Stromal cell of bone marrow (primary cell): Measurements from ENCODE around the gene ALX4.
A peak's percentile ranks its signal among the peaks of the same experiment; 100 is the strongest.

ENCODE experiments used
- DNase-seq: peaks from one replicate; pipeline ENCODE4 v3.0.0-alpha.2; 2012; ENCODE audit warnings: low read depth

The ALX4 gene

DNA sequence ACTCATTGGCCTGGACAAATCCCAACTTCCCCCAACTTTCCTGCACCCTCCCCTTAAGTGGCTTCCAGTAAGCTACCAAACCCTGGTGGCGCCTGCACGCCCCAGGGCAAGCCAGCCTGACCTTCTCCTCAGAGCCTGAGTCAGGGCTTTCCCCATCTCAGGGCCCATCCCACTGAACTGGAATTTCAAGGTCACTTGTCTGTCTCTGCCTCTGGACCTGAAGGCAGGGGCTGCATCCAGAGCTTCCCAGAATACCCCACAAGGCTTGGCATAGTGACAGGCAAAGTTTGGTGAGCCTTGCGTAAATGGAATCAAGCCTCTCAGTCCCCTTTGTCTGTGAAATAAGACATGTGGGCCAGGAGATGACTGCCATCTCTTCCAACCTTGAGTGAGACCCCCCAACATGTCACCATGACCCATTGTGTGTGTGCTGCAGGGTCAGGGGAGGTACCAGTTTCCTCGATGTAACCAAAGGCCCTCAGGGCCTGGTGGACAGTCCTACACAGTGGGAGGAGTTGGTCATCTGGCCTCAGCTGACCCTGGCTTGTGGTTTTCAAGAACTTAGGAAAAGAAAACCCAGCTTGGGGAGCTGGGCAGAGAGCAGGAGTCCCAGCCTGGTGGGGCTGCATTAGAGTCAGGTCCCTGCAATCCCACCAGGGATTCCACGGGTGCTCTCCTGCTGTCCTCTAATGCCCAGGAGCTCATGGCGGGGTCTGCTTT is 8.9 kb downstream of the ALX4 start:
- peak; percentile 49 for DNase-seq

DNA sequence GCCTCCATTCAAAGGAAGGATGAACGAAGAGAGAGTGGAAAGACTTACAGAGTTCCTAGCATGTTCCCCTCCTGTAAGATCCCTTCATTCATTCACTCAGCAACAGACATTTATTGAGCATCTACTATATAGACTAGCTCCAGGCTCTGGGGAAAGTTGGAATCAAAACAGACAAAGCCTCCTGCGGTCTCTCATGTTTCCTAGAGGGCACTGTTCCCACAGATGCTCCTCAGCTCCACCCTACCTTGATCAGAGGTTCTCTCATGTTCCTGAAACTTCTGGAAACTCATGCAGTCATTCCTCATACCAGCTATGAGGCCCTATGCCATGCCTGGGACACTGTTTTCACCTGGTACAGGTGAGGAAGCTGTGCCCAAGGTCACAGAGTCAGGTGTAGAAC is 11.1 kb downstream of the ALX4 start:
- DNase-seq, result no peak

DNA sequence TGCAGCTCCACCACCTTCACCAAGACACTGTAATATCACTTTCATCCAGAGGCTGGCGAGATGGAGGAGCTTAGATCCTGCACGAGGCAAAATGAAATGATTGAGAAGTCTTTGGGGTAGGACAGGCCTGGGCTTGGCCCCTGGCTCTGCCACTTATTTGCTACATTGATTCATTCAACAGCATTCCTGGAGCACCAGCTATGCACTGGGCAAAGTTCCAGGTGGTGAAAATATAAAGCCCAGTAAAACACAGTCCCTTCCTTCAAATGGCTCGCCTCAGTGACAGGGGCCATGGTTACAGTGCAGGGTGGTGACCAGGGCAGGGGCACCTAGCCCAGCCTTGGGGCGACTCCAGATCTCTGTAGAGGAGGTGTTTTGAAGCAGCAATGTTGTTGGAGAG is 19.7 kb downstream of the ALX4 start:
- DNase-seq, result no peak

DNA sequence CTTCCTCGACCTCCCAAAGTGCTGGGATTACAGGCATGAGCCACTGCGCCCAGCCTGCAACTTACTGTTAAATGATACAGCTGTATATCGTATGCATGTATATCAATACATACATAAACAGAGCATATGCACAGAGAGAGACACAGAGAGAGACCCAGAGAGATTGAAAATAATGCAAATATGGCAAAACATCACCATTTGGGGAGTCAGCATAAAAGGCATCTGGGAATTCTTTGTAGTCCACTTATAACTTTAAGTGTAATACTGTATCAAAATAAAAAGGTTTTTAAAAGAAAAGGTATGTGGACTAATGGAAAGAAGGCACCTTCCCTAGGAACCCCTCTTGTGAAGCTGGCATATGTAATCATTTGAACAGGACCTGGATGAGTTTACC is 21.8 kb downstream of the ALX4 start:
- no peak for DNase-seq

DNA sequence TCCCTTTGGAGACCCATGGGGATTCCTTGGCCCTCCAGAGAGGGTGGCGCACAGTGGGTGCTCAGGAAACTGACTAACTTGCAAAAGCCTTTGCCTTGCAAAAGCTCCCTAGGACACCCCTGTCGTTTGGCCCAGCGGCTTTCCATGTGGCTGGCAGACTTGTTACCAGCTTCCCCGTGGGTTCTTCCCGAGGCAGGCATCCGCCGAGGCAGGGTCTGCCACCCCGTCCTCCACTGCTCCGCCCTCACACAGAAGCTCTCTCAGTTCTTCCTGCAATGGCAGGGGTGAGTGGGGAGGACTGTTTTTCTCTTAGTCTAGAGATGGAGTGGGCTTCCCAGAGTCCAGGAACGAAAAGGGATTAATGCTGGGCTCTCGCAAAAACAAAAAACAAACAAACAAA is 23.0 kb downstream of the ALX4 start:
- no peak for DNase-seq

DNA sequence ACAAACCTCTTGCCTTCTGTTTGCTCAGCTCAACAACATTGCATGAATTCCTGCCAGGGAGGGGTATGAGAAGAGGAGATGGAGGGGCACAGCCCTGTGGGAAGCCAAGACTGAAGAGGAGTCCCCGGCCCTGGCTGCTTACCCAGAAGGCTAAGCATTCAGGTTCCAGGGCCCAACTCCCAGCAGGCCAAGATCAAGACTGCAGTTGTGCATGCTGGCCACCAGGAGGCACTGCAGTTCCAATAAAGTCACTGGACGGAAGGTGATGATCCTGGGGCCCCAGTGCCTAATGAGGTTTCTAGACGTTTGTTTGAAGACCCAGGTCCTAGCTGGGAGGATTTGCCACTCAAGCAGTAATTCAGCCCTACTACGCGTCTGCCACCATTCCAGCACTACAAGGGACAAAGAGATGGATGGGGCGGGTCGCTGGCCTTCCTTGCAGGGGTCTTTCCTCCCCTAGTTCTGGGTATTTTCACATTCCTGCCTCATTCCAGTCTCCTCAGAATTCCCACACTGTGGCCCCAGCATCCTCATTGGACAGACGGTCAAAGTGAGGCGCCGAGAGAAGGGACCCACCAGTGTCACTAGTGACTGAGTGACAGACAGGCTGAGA is 23.6 kb downstream of the ALX4 start:
- no peak for DNase-seq

DNA sequence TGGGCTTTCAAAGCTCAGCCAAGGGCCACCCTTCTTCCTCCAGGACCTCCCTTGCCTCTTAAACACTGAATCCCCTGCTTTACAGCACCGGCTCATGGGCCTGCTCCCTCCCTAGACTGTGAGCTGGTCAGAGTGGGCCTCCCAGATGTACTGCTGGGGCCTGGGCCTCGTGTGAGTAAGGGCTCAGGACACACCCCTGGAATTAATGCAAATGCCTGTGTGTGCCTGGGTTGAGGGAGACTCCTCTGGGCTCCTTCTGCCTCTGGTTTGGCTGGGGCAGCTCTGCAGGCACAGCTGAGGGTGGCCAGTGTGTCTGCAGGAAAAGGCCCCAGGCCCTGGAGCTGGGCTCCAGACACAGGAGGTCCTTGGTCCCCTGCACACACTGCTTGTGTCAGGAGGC is 24.2 kb downstream of the ALX4 start:
- no peak for DNase-seq

DNA sequence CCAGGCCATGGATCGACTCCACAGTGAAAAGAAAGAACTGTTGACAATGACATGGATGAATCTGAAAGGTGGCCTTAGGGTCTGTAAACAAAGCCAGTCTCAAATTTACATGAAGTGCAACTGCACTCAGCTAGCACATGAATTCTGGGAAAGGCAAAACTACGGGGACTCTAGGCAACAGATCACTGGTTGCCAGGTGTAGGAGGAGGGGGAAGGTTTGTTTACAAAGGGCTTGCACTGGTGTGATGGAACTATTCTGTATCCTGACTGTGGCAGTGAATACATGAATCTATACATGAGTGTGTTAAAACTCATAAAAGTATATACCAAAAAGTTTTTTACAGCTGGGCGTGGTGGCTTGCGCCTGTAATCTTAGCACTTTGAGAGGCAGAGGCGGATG is 27.3 kb downstream of the ALX4 start:
- DNase-seq, result no peak

DNA sequence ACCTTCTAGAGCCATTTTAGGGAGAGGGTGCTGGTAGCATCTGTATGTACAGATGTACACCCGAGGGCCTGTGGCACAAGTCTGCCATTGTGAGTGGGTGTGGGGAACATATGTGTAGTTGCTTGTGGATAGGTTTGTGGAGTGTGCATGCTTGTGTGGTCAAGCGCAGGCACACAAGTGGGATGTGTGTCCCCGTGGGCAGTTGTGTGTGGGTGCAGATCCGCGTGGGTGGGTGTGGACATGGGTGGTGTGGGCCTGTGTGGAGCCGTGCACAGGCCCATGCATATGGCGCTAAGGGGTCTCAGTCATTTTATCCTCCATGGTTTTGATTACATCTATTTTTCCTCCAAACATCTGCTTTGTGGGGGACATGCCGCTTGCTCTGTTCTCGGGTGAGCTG is 28.8 kb downstream of the ALX4 start:
- DNase-seq, result no peak

DNA sequence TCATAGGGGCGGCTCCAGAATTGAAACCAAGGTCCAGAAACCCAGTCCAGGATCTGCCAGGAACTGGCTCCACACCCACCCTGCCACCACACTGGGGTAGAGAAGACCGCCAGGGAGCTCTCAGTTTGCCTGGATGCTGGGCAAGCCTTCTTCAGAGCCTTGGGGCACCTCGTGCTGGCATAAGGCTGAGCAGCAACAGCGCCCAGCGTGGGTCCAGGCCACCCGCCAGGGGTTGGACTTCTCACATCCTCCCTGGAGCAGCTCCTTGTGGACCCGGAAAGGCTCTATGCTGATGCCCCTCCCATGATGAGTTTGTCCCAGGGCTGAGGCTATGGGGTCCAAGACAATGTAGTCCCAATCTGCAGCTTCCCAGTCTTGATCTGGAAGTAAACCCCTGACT is 29.7 kb downstream of the ALX4 start:
- DNase-seq, result no peak

DNA sequence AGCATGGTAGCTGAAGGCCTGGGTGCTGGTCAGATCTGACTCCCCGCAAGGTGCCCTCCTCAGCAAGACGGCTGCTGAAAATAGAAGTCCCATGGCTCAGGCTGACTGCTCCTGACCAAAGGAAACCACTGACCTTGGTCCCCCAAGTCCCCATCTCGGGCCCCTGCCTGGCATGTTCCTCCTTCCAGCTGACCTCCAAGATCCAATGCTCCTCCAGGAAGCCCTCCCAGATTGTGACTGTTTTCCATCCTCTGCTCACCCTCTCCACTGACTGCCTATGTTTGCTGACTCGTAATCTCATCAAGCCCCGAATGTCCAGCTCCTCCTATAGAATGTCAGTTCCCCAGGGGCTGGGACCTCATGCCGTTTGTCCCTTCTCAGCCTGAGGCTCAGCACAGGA is 30.5 kb downstream of the ALX4 start:
- no peak for DNase-seq

DNA sequence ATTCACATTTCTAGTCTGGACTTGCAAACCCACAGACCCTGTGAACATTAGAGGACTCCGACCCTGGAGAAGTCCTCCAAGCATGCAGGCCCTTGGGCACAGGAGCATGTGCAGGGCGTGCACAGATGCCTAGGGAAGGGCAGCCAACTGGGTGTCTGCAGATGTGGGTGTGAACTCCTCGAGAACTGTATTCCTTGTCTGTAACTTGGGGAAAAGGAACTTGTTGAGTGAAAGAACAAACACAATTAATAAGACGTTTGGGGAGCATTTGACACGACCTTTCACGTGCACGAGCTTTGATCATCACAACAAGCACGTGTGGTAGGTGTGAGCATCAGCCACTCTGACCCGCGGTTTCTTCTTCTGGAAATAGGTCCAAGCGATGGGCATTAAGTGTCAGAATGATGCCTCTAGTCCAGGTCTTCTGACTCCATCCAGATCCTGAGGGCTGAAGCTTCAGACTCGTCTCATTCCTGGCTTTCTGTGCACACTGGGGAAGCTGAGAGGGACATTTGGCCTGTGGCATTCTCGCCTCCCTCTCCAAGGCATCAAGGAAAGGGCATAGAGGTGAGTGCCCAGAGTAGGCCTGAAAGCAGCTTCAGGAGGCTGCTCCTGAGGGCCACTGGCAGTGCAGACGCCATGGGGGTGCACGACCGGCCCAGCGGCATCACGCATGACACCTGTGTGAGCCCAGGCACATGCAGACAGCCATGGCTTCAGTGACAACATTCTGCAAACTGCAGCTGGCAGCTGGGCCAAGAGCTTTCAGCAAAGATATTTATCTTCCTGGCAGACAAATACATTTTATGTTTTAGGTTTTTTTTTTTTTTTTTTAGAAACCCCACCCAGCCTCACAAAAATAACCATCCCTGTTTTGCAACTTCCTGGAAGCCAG is 32.5 kb downstream of the ALX4 start:
- no peak for DNase-seq

DNA sequence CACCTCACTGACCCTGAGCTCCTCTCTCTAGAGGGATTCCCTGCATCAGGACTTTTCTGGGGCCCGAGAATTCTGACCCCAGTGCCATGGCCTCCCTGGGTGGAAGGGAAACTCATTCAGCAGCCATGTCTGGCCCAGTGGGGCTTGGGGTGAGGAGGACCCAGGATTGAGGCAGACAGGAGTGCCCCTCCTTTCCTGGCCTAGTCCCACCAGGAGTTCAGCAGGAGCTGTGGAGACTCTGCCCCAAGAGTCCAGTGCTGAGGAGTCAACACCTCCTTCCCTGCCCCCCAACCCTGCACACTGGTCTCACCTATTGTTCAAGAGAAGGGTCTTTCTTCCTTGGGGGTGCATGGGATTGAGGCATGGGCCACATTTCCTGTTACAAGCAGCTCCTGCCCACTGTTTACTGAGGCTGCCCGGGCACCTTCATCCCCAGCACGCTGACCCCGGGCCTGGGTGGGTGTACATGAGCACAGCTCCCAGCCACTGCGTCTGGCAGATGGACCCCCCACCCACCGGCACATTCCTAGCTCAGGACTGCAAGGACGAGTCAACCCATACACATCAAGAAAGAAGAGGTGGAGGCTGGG is 33.9 kb downstream of the ALX4 start:
- no peak for DNase-seq

DNA sequence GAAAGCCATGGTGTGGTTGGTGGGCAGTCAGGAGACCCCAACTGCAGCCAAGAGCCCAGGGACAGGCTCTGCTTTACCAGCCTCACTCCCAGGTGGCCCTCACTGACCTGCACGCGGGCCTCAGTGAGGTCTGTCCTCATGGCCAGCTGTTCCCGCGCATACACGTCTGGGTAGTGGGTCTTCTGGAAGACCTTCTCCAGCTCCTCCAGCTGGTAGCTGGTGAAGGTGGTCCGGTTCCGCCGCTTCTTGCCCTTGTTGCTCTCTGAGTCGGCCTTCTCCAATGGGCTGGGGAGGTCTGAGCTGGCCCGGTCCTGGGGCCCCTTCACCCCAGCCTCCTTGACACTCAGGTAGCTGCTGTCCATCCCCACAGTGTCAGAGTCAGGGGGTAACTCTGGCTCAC is 34.7 kb downstream of the ALX4 start:
- no peak for DNase-seq

DNA sequence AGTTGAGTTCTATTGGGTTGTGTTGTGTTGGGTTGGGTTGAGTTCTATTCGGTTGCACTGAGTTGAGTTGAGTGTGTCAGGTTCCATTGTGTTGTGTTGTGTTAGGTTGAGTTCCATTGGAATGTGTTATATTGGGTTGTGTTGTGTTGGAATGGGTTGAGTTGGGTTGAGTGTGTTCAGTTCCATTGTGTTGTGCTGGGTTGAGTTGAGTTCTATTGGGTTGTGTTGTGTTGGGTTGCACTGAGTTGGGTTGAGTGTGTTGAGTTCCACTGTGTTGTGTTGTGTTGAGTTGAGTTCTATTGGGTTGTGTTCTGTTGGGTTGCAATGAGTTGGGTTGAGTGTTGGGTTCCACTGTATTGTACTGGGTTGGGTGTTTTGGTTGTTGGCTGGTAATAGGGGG is 35.5 kb downstream of the ALX4 start:
- no peak for DNase-seq

DNA sequence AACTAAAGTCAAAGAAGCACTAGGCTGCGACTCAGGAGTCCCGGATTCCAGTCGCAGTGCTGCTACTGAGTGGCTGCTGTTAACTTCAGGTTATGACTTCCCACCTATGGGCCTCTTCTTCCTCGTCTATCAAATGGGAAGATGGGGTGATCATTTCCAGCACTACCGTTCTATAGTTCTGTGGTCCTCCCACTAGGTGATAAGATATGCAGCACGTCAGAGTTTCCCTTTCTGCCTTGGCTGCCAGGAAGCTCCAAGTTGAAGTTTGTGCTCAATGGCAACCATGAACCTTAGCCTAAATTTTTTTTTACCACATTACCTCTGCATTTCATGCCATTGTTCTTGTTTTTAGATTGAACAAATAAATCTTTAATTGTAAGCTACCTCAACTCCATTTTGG is 38.7 kb downstream of the ALX4 start:
- DNase-seq, result no peak

DNA sequence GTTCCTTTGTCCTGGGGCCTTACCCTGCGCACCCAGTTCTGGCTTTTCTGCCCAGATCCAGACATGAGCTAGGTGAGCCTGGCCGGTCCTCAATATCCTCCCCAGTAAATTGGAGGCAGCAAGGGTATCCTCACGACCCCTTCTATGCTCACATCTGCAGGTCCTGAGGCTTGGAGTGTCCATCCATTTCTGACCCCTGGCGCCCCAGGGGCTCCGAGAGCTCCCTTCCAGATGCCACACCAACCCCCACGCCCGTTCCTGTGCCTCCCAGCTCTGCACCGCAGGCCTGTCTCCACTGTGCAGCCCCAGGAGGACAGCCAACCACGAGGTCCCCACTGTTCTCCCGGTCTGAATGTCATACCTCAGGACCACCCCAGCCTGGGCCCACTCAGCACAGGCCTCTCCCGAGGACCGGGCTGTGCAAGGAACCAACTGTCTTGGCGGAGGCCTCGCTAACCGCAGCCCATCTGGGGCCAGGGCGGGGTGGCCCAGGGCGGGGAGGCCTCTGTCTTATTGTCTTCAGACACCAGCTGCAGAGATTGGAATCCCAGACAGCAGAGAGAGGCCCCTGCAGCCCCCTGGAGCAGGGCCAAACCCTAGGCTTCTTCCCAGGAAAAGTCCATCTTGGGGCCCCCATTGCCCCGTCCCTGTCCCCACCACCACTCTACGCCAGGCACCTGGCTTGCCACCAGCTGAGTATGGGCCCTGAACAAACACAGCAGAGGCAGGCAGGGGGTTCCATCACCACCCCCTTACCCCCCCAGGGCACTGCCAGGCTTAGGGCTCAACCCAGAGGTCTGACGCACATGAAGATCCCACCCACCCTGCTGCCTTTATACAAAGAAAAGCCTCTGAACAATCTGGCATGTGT is 39.3 kb downstream of the ALX4 start:
- no peak for DNase-seq

DNA sequence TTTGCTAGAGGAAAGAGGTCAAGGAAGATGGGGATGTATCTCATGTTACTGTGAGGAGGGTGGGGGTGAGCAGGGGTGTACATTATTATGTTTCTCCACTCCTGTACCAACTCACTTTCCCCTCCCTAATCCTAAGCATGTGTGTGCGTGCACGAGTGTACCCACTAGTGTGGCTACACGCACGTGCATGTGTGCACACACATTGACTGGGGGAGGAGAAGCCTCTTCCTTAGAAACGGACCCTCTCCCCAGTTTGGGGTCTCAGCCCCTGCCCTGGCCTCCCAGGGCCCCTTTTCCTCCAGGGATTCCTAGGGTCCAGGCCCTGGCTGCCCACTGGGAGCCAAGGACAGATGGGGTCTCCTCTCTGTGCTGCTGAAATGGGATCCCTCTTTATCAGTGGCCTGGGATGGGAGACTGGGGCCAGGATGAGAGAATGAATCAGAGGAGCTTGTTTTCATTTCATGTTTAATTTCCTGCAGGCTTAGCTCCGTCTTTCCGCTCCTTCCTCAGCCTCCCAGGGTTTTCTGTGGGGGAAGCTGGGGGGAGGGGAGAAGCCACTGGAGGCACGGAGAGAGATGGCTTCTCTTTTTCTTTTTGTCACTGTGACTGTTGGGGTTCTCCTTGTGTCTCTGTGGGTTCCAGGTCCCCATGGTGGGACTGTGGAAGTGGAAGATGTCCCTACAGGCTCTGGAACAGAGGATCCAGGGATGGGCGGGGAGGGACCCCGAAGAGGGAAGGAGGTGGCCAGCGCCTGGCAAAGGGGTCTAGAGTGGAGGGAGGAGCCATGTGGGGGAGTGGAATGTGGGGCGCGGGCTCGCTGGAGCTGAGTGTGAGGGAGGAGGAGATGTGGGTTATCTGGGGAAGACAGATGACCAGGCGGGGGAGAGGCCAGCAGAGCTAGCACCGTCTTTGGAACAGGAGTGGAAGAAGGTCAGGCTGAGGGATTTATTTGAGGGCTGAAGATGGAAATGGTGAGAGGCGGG is 40.3 kb downstream of the ALX4 start:
- no peak for DNase-seq

DNA sequence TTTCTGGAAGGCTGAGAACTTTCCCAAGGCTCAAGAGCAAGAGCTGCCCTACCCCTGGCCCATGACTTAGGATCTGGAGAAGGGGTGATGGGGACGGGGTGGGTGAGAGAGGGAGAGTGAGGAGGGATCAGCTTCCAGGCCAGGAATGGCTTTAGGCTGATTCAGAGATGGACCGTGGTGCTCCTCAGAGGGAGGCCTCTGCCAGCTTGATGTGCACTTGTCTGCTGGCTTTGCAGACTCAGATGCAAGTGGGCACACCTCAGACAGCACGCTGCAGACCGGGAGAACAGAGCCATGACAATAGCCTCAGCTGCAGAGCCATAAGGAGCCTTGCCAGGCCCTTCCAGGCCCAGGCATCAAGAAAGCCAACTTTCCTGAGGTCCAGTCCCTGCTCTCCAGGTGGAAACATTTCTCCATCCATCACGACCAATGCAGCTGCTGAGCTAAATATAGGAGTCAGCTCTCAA is 41.3 kb downstream of the ALX4 start:
- no peak for DNase-seq
